KMS-11 (cell line): ENCODE data around the gene RPTOR.

ENCODE experiments used
- H2AFZ ChIP-seq: fragments of 200-600 bp; sonication (generic); 2 replicates; pipeline ENCODE4 v1.6.1; 2016; ENCODE audit warnings: antibody characterized with exemption, mixed run types, low read depth
- H3K27ac ChIP-seq: fragments of 200-600 bp; sonication (generic); 2 replicates; pipeline ENCODE4 v1.6.1; 2016; ENCODE audit warnings: mild to moderate bottlenecking, mixed run types
- H3K27me3 ChIP-seq: fragments of 200-600 bp; sonication (generic); 2 replicates; pipeline ENCODE4 v1.6.1; 2017; ENCODE audit warnings: mild to moderate bottlenecking, low read depth, mixed run types, moderate library complexity; ENCODE audit not compliant: insufficient read depth
- H3K36me3 ChIP-seq: fragments of 200-600 bp; sonication (generic); 2 replicates; pipeline ENCODE4 v1.6.1; 2017; ENCODE audit warnings: mild to moderate bottlenecking, mixed run types; ENCODE audit not compliant: insufficient read depth
- H3K4me1 ChIP-seq: fragments of 200-600 bp; sonication (generic); 2 replicates; pipeline ENCODE4 v1.6.1; 2016; ENCODE audit warnings: mild to moderate bottlenecking, low read depth, mixed run types; ENCODE audit not compliant: poor library complexity, severe bottlenecking
- H3K4me2 ChIP-seq: fragments of 200-600 bp; sonication (generic); 2 replicates; pipeline ENCODE4 v1.7.0; 2016; ENCODE audit warnings: mild to moderate bottlenecking, mixed run types
- H3K4me3 ChIP-seq: fragments of 200-600 bp; sonication (generic); IDR thresholded peaks from 2 replicates; pipeline ENCODE4 v1.6.1; 2017; ENCODE audit warnings: low read depth, low read length, mixed read lengths; ENCODE audit not compliant: insufficient read depth
- H3K79me2 ChIP-seq: fragments of 200-600 bp; sonication (generic); 2 replicates; pipeline ENCODE4 v1.6.1; 2016; ENCODE audit warnings: low read depth, mixed run types; ENCODE audit not compliant: insufficient read depth
- H3K9ac ChIP-seq: fragments of 200-600 bp; sonication (generic); 2 replicates; pipeline ENCODE4 v1.6.1; 2016; ENCODE audit warnings: mild to moderate bottlenecking, mixed run types
- H4K20me1 ChIP-seq: fragments of 200-600 bp; sonication (generic); 2 replicates; pipeline ENCODE4 v1.6.1; 2016; ENCODE audit warnings: mild to moderate bottlenecking, mixed run types; ENCODE audit not compliant: insufficient read depth
- CTCF ChIP-seq: fragments of 200-600 bp; sonication (generic); conservative IDR thresholded peaks from 2 replicates; pipeline ENCODE4 v1.6.1; 2017; ENCODE audit warnings: low read depth, mild to moderate bottlenecking, antibody characterized with exemption, low read length, moderate library complexity, mixed read lengths

RPTOR gene

GRCh38 chr17:80889231-80890195 lies 344.9 kb downstream of the RPTOR start:
- Histone ChIP-seq H3K4me2 (no peak overlapping the region), H2AFZ (no peak overlapping the region), H3K79me2 (no peaks in the 10 kb centered on the region), H3K27me3 (no peaks in the 10 kb centered on the region), H3K4me3 (no peak overlapping the region), H3K9ac (no peak overlapping the region), H3K4me1 (peaks cover 21% of the 10 kb centered on the region), H3K27ac (no peak overlapping the region), H3K36me3 (no peaks in the 10 kb centered on the region), H4K20me1 (no peaks in the 10 kb centered on the region)
- TF ChIP-seq CTCF = no peak

GRCh38 chr17:80890196-80890920 lies 345.7 kb downstream of the RPTOR start:
- no peaks in the 10 kb centered on the region for H3K27me3 ChIP-seq
- no peak overlapping the region for H3K4me2 ChIP-seq
- no peak overlapping the region for H3K27ac ChIP-seq
- H2AFZ ChIP-seq = no peak overlapping the region
- no peak overlapping the region for H3K4me3 ChIP-seq
- no peaks in the 10 kb centered on the region for H3K79me2 ChIP-seq
- no peak overlapping the region for H3K9ac ChIP-seq
- TF ChIP-seq CTCF = no peak
- H4K20me1 ChIP-seq = no peaks in the 10 kb centered on the region
- H3K36me3 ChIP-seq = no peaks in the 10 kb centered on the region
- peaks cover 21% of the 10 kb centered on the region for H3K4me1 ChIP-seq

DNA sequence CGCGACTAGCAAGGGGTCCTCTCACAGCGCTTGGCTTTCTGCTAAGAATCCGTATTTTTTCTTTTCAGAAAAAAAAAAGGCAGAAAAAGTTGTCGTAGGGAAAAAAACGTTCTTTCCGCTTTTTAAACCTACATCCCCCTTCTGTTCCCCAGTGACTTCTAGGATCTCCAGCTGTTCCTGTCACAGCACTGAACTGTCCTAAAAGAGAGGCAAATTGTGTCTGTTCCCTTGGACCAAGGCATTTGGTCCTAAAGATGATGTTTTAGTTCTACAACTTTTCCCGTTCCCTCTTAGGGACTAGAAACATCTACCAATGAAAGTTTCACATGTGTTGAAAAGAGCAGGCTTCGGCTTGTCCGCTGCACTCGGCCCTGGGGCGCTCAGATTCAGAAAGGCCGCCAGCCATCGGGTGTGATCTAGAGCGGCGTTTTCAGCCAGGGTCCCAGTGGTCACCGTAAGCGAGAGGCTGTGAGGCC lies 346.3 kb downstream of the RPTOR start:
- Histone ChIP-seq H3K27ac (peak overlapping the region; percentile 12; the same call in 1 of the 2 replicates), H3K9ac (no peak overlapping the region), H3K4me2 (peak overlapping the region; percentile 5; the same call in 1 of the 2 replicates), H3K4me3 (no peak overlapping the region), H3K36me3 (no peaks in the 10 kb centered on the region), H3K79me2 (no peaks in the 10 kb centered on the region), H3K4me1 (peaks cover 21% of the 10 kb centered on the region), H4K20me1 (no peaks in the 10 kb centered on the region), H2AFZ (no peak overlapping the region), H3K27me3 (no peaks in the 10 kb centered on the region)
- TF ChIP-seq CTCF = no peak

GRCh38 chr17:80891397-80892018 lies 346.9 kb downstream of the RPTOR start:
- TF ChIP-seq CTCF = no peak
- Histone ChIP-seq H3K27ac (peak overlapping the region; percentile 12), H3K4me2 (peak overlapping the region; percentile 5; the same call in 1 of the 2 replicates), H3K9ac (no peak overlapping the region), H3K4me1 (peaks cover 21% of the 10 kb centered on the region), H3K79me2 (no peaks in the 10 kb centered on the region), H4K20me1 (no peaks in the 10 kb centered on the region), H2AFZ (no peak overlapping the region), H3K27me3 (no peaks in the 10 kb centered on the region), H3K36me3 (no peaks in the 10 kb centered on the region), H3K4me3 (no peak overlapping the region)
